NCI-H1417 (cell line): ENCODE data around the gene MROH9.
"Not testable (repeated sequence)": the region's sequence is repeated elsewhere in the genome, so short reads cannot be mapped to it uniquely, and the experiment has no call there.

Source experiments
- DNase-seq, 3 experiments: peaks; one replicate each; lab custom pipeline; 2025; lab: John Stamatoyannopoulos, UW

Gene MROH9

DNA sequence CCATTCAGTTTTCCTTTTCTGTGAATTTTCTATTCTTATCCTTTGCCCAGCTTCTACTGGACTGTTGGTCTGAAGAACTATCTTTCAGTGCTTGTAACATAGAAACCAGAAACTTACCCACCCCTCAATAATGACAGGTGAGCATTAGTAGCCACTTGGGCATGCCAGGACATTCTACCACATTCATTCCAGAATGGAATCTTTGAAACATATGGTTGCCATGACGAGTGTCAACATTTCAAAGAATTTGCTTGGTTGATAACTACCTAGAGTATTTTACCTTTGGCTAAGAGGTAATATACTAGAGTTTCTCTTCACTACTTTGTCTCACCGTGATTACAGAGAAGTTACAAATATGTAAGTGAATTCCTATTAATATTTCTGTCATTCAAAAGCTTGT is at the start of gene MROH9:
MROH9 (plus strand) TSS at position 304 of the 400 bp plus-strand sequence. CDS start 10,023 bp downstream, outside the sequence.
- DNase-seq = no peak

GRCh38 chr1:170885551-170885950 is 49.8 kb upstream of the MROH9 start:
- DNase-seq = no peak

GRCh38 chr1:170886460-170886859 is 48.9 kb upstream of the MROH9 start:
- DNase-seq = no peak

- peak in 1 of 3 experiments; percentile 37 for DNase-seq
Measured at GRCh38 chr1:170887726-170888125, 47.6 kb upstream of the MROH9 start.

DNA sequence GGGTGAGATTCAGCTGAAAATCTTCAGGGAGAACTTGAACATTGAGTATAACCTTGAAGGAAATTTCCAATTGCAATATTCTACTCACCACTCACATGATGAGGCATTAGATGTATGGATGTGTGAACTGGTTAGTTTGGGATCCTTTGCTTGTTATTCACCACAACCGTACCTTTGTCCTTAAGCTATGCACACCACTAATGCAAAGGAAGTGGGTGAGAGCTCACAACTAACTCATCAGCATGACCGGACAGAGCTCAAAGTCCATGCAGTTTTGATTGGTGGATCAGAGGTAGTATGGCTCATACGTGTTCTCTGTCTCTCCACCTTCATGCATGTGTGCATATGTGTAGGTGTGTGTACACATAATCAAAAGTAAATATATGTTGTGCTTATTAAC is 43.5 kb upstream of the MROH9 start:
- no peak for DNase-seq

DNA sequence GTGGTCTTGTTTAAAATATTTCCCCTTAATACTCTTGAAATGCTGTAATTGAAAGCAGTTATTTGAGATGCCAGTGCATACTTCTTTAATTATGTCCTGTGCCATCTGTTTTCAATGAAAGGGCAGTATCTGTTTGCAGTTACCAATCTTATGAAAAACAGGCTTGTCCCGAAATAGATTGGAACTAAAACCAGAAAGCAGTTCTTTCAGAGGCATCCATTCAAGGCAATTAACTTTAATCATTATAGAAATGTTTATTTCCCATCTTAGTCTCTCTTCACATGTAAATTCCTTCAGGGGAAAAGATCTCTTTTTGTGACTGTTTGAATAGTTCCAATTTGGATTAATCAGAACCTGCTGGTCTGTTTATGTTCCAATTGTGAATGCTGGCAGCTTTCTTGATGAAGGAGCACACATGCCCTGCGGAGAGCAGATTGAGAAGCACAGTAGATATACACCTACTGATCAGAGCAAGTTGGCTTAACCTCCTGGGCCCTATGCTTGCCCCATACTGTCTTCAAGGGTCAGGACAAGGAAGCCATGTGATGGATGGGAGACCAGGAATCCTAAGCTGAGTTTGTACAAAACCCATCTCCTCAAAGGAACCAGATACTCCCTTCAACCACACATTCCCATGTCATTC is 41.6 kb upstream of the MROH9 start:
- no peak for DNase-seq

- DNase-seq = no peak
Measured at GRCh38 chr1:170903961-170904360, 31.4 kb upstream of the MROH9 start.

DNA sequence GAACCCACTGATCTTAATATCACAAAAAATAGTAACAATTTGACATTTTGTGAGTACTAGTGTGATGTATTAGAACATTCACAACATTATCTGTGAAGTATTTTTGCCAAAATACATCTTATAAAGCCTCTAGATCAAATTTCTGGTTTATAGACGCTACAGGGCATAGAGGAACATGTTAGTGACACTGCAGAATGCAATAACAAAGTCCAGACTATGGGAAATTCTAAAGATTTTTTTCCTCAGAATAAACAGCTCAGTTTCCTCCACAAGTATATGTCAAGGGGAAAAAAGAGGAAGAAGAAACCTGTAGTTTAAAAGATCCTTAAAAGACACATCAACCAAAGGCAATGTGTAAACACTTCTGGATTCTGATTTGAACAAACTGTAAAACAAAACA is 26.4 kb upstream of the MROH9 start:
- DNase-seq = no peak

GRCh38 chr1:170910273-170910672 is 25.1 kb upstream of the MROH9 start:
- DNase-seq = no peak

DNA sequence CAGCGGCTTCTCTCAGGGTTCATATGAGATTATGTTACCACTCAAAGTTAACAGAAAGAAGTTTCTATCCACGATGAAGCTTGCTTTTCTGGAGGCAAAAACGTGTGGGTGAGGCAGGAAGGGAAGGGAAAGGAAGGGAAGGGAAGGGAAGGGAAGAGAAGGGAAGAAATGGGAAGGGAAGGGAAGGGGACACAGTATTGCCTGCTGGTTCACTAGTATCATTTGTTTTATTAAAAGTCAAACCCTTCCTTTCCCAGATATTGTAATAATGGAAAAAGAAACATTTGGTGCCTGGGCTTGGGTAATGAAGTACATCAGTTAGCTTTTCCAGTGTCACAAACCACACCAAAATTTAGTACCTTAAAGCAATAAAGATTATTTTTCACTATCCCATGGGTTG is 18.0 kb upstream of the MROH9 start:
- DNase-seq = no peak

DNA sequence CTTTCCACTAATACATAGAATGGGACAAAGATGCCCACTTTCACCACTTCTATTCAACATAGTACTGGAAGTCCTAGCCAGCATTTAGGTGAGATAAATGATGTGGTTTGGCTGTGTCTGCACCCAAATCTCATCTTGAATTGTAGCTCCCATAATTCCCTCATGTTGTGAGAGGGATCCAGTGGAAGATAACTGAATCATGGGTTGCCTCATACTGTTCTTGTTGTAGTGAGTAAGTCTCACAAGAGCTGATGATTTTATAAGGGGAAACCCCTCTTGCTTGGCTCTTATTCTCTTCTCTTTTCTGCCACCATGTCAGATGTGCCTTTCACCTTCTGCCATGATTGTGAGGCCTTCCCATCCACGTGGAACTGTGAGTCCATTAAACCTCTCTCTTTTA is 10.7 kb upstream of the MROH9 start:
- DNase-seq = not testable (repeated sequence)

DNA sequence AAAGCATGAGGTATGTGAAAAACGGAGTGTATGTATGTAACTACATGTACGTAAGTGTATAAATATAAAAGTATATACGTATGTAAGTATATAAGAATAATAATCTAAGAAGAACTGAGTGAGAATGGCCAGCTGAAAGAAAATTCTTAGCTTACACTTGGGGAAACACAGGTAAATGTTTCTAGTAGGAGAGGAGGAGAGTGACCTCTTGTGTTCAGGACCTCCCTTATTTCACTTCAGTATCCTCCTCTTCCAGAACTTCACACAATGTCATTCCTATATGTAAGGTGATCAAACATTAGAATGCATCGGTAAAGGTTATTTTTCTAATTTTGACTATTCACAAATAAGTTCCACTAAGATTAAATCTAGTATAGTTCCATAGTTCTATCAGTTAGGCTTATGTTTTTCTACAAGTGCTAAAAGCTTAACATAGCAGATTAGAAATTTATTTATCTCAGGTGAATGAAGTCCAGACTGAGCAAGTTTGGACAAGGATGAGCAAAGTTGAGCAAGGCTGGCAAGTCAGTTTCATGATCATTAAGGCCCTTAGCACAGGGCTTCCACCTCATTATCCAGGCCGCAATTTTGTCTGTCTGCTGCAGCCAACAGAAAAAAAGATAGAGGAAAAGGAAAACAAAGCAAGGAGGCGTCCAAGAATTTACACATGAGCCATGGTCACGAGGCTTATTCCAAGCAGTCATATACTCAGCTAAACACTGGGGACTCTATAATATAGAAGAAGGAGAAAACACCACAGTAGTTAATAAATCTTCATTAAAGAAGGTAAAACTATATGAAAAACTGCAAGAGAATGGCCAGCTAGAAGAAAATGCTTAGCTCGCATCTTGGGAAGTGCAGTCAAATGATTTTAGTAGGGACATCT is 7.1 kb upstream of the MROH9 start:
- peak in 2 of 3 experiments; percentile 30 to 51 for DNase-seq

DNA sequence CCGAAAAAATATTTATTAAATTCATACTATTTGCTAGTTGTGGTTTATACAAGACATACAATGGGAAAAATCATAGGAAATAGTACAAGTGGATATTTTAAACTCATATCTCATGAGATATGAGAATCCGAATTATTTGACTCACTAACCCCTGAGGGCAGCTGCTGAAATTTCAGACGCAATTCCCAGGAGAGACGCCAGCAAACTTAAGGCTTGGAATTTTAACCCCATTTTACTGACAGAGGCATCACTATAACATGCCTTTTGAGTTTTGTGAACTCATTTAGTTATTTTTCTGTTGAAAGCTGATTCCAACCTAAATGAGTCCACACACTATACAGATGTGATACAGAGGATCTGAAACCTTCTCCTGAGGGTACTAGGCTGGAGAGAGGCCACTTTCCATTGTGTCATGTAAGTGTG is 5.9 kb upstream of the MROH9 start:
- no peak for DNase-seq

GRCh38 chr1:170929835-170930554 is 5.3 kb upstream of the MROH9 start:
- peak; percentile 47 to 86 (median 79) for DNase-seq

- no peak for DNase-seq
Measured at GRCh38 chr1:170931650-170932049, 3.7 kb upstream of the MROH9 start.

GRCh38 chr1:170932236-170932635 is 3.1 kb upstream of the MROH9 start:
- no peak for DNase-seq

DNA sequence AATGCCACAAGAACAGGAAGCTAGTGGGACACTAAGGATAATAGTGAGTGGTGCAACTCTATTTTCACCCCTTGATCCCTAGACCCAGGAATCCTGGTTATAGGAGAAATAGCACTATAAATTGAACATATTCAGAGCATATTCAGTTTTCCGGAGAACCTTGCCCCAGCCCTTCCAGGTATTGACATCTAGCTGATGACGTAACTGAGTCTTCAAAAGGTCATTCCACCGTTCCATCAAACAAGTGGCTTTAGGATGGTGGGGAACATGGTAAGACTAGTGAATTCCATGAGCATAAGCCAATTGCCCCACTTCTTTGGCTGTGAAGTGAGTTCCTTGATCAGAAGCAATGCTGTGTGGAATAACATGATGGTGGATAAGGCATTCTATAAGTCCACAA is 2.9 kb downstream of the MROH9 start:
- no peak for DNase-seq

DNA sequence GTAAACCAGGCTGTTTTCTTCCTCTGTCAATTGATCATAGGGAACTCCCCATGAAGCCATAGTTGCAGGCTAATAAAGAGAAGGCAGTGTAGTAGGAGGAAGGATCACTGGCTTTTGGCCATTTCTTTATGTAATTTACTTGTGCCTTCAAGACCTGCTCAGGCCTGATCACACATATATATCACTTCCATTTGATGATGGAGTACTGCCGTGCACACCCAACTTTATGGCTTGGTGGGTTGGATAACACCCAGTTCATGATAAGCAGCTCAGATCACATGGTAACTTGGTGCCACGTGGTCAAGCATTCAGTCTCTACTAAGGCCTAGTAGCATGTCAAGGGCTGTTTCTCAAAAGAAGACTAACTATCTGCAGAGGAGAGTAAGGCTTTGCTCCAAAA is 4.1 kb downstream of the MROH9 start:
- DNase-seq = no peak

- DNase-seq = not testable (repeated sequence)
Measured at GRCh38 chr1:170951744-170952143, 16.4 kb downstream of the MROH9 start.

- DNase-seq = no peak
Measured at GRCh38 chr1:170959385-170959784, 24.1 kb downstream of the MROH9 start.

- DNase-seq = no peak
Measured at GRCh38 chr1:170964506-170964905, 29.2 kb downstream of the MROH9 start.

- DNase-seq = peak; percentile 9 to 69 (median 66)
Measured at GRCh38 chr1:170967042-170967910, 31.9 kb downstream of the MROH9 start.
